Activated T-cell treated with anti-CD3 and anti-CD28 coated beads, Interleukin-2, amount 50 U/mL, for 4 hours (primary cell): Measurements from ENCODE around the gene KRTAP9-7. TPM values are rescaled to one million over a fixed set of nuclear protein-coding genes. Genes with fewer than 3 reads are reported as not detected.
"Not testable (repeated sequence)": the region's sequence is repeated elsewhere in the genome, so short reads cannot be mapped to it uniquely, and the experiment has no call there.

Source experiments
- ATAC-seq, 2 donors: fragments of 200-7000 bp; cut with Tn5 transposase; one replicate each; pipeline ENCODE4 v1.10.0; 2021
- DNase-seq: peaks from one replicate; pipeline ENCODE4 v3.0.0-alpha.2; 2020
- H3K27me3 Mint-ChIP-seq: one replicate; pipeline ENCODE4 v1.8.0; 2021; ENCODE audit warnings: low read depth, mixed read lengths
- H3K36me3 Mint-ChIP-seq: one replicate; pipeline ENCODE4 v1.8.0; 2022; ENCODE audit warnings: mixed read lengths; ENCODE audit not compliant: insufficient read depth
- H3K4me1 Mint-ChIP-seq: one replicate; pipeline ENCODE4 v1.8.0; 2021; ENCODE audit warnings: low read depth, mixed read lengths
- H3K4me3 Mint-ChIP-seq: one replicate; pipeline ENCODE4 v1.8.0; 2021; ENCODE audit warnings: mild to moderate bottlenecking, moderate library complexity, mixed read lengths
- H3K9me3 Mint-ChIP-seq: one replicate; pipeline ENCODE4 v1.8.0; 2021; ENCODE audit warnings: mixed read lengths
- total RNA-seq, 3 donors: library from RNA; stranded (reverse); gene quantifications; one replicate each; pipeline ENCODE4 v1.2.1, GENCODE V29; 2021

KRTAP9-7 gene
- total RNA-seq = not detected

- H3K9me3 Mint-ChIP-seq, H3K4me1 Mint-ChIP-seq, H3K4me3 Mint-ChIP-seq, H3K36me3 Mint-ChIP-seq, ATAC-seq, DNase-seq: not testable (repeated sequence)
- peaks cover 12% of the 10 kb centered on the region for H3K27me3 Mint-ChIP-seq
Observed at GRCh38 chr17:41275648-41276190, at the start of gene KRTAP9-7. Gene KRTAP9-7, plus strand, starts transcription at chr17:41275698. Its CDS starts 0 bp downstream, at chr17:41275698.

GRCh38 chr17:41226051-41226450 is 49.4 kb upstream of the KRTAP9-7 start:
- ATAC-seq (no peak), DNase-seq (no peak)
- Mint-ChIP-seq H3K9me3 (no peaks in the 10 kb centered on the region), H3K4me1 (peaks cover 3% of the 10 kb centered on the region), H3K27me3 (peaks cover 21% of the 10 kb centered on the region), H3K4me3 (no peak overlapping the region), H3K36me3 (no peaks in the 10 kb centered on the region)

- not testable (repeated sequence) for H3K9me3 Mint-ChIP-seq, DNase-seq, ATAC-seq, H3K36me3 Mint-ChIP-seq, H3K4me1 Mint-ChIP-seq, H3K4me3 Mint-ChIP-seq
- H3K27me3 Mint-ChIP-seq = peaks cover 21% of the 10 kb centered on the region
Observed at GRCh38 chr17:41226598-41227095, 48.9 kb upstream of the KRTAP9-7 start, which contains the start of gene KRTAP9-2. Gene KRTAP9-2, plus strand, starts transcription at chr17:41226648. Its CDS starts 7 bp downstream, at chr17:41226655.

GRCh38 chr17:41230094-41230493 is 45.4 kb upstream of the KRTAP9-7 start:
- DNase-seq (no peak), ATAC-seq (no peak)
- Mint-ChIP-seq H3K36me3 (no peaks in the 10 kb centered on the region), H3K4me1 (peaks cover 3% of the 10 kb centered on the region), H3K27me3 (peaks cover 23% of the 10 kb centered on the region), H3K4me3 (no peak overlapping the region), H3K9me3 (no peaks in the 10 kb centered on the region)

GRCh38 chr17:41231731-41232130 is 43.8 kb upstream of the KRTAP9-7 start:
- no peak for DNase-seq
- H3K4me3 Mint-ChIP-seq = no peak overlapping the region
- ATAC-seq = no peak
- H3K27me3 Mint-ChIP-seq = peaks cover 14% of the 10 kb centered on the region
- peaks cover 3% of the 10 kb centered on the region for H3K4me1 Mint-ChIP-seq
- H3K9me3 Mint-ChIP-seq = no peaks in the 10 kb centered on the region
- H3K36me3 Mint-ChIP-seq = no peaks in the 10 kb centered on the region

GRCh38 chr17:41232399-41233105 is 42.9 kb upstream of the KRTAP9-7 start, which contains the start of gene KRTAP9-3:
Gene KRTAP9-3, plus strand, starts transcription at chr17:41232449. Its CDS starts 53 bp downstream, at chr17:41232502.
- not testable (repeated sequence) for DNase-seq, H3K36me3 Mint-ChIP-seq, ATAC-seq, H3K4me1 Mint-ChIP-seq, H3K4me3 Mint-ChIP-seq, H3K9me3 Mint-ChIP-seq
- peaks cover 13% of the 10 kb centered on the region for H3K27me3 Mint-ChIP-seq

GRCh38 chr17:41237116-41237515 is 38.4 kb upstream of the KRTAP9-7 start:
- H3K9me3 Mint-ChIP-seq, H3K27me3 Mint-ChIP-seq, ATAC-seq, H3K36me3 Mint-ChIP-seq, H3K4me1 Mint-ChIP-seq, DNase-seq, H3K4me3 Mint-ChIP-seq: not testable (repeated sequence)

- not testable (repeated sequence) for DNase-seq, ATAC-seq, H3K9me3 Mint-ChIP-seq, H3K36me3 Mint-ChIP-seq, H3K27me3 Mint-ChIP-seq, H3K4me3 Mint-ChIP-seq, H3K4me1 Mint-ChIP-seq
Observed at GRCh38 chr17:41237949-41238437, 37.5 kb upstream of the KRTAP9-7 start, which contains the start of gene KRTAP9-8. Gene KRTAP9-8, plus strand, starts transcription at chr17:41237999. Its CDS starts 53 bp downstream, at chr17:41238052.

GRCh38 chr17:41246995-41247787 is 28.3 kb upstream of the KRTAP9-7 start:
- DNase-seq, H3K36me3 Mint-ChIP-seq, H3K4me3 Mint-ChIP-seq, H3K4me1 Mint-ChIP-seq, ATAC-seq, H3K27me3 Mint-ChIP-seq, H3K9me3 Mint-ChIP-seq: not testable (repeated sequence)

GRCh38 chr17:41249637-41250240 is 25.8 kb upstream of the KRTAP9-7 start, which contains the start of gene KRTAP9-4:
Gene KRTAP9-4, plus strand, starts transcription at chr17:41249687. Its CDS starts 34 bp downstream, at chr17:41249721.
- not testable (repeated sequence) for DNase-seq, H3K4me1 Mint-ChIP-seq, H3K9me3 Mint-ChIP-seq, H3K4me3 Mint-ChIP-seq, ATAC-seq, H3K27me3 Mint-ChIP-seq, H3K36me3 Mint-ChIP-seq

- Mint-ChIP-seq H3K4me3 (no peak overlapping the region), H3K4me1 (no peaks in the 10 kb centered on the region), H3K9me3 (no peaks in the 10 kb centered on the region), H3K36me3 (no peaks in the 10 kb centered on the region), H3K27me3 (peaks cover 14% of the 10 kb centered on the region)
- DNase-seq = no peak
- no peak for ATAC-seq
Observed at GRCh38 chr17:41251261-41251660, 24.2 kb upstream of the KRTAP9-7 start.

GRCh38 chr17:41254861-41255260 is 20.6 kb upstream of the KRTAP9-7 start:
- DNase-seq = no peak
- no peak for ATAC-seq
- H3K4me1 Mint-ChIP-seq = no peaks in the 10 kb centered on the region
- peaks cover 27% of the 10 kb centered on the region for H3K27me3 Mint-ChIP-seq
- no peaks in the 10 kb centered on the region for H3K9me3 Mint-ChIP-seq
- H3K4me3 Mint-ChIP-seq = no peak overlapping the region
- H3K36me3 Mint-ChIP-seq = no peaks in the 10 kb centered on the region

- not testable (repeated sequence) for H3K9me3 Mint-ChIP-seq, H3K36me3 Mint-ChIP-seq, H3K4me3 Mint-ChIP-seq, DNase-seq, H3K4me1 Mint-ChIP-seq, ATAC-seq
- peaks cover 27% of the 10 kb centered on the region for H3K27me3 Mint-ChIP-seq
Observed at GRCh38 chr17:41255381-41256290, 19.9 kb upstream of the KRTAP9-7 start, which contains the start of gene KRTAP9-9. Gene KRTAP9-9, plus strand, starts transcription at chr17:41255384.
